ENCODE results near the gene PRKAG2.

Gene PRKAG2

DNA sequence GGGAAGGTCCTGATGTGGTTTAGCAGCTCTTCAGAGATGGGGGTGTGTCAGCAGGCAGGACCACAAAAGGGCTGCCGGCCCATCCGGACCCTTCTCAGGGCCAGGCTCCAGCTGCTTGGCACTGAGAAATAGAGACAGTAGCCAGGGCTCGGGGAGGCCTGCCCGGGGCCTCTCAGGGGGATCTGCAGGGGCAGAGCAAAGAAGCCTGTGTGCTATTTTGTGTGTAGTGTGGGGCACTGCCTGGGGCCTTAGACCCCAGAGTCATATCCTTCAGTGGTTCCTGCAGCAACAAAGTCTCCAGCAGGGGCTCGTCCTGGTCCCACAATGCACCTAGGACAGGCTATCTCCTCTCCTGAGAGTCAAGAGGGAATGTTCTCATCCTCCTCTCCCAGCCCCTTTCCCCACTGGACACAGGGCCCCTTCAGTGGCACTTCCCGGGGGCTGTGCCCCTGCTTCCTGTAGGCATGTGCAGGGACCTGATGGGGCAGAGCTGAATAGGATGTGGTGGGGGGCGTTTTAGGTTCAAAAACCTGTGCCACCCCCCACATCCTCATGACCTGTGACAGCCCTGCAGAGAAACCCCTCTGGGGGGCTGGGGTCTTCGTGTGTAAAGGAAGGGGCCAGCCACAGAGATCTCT is 197.7 kb downstream of the PRKAG2 start:
- no peak overlapping the region for H3K9ac ChIP-seq (ENCODE audit: low read length)
- H3K27me3 ChIP-seq (ENCODE audit: insufficient read depth, low read length) = peaks cover 4% of the 10 kb centered on the region; the same call in 1 of the 2 replicates
- H3K4me3 ChIP-seq (ENCODE audit: low read depth, low read length, poor library complexity, severe bottlenecking) = no peak overlapping the region
- H3K9me3 ChIP-seq (ENCODE audit: low read length) = no peaks in the 10 kb centered on the region
- no peaks in the 10 kb centered on the region for H3F3A ChIP-seq (ENCODE audit: insufficient read depth, low read length)
- no peaks in the 10 kb centered on the region for H3K9me2 ChIP-seq (ENCODE audit: low read depth, low read length)
- no peak overlapping the region for H2AFZ ChIP-seq (ENCODE audit: low read length)
- H3K36me3 ChIP-seq (ENCODE audit: insufficient read depth, low read length) = no peaks in the 10 kb centered on the region
- H3K79me2 ChIP-seq (ENCODE audit: insufficient read depth, low read length) = no peaks in the 10 kb centered on the region
- H3K27ac ChIP-seq (ENCODE audit: low read depth, low read length, poor library complexity, severe bottlenecking) = no peak overlapping the region
- no peak overlapping the region for H3K4me2 ChIP-seq (ENCODE audit: low read length)
- H3K4me1 ChIP-seq (ENCODE audit: insufficient read depth, low read length, severe bottlenecking) = no peaks in the 10 kb centered on the region
- H4K20me1 ChIP-seq (ENCODE audit: insufficient read depth, low read length) = no peaks in the 10 kb centered on the region
- no peak for TF ChIP-seq EZH2 (IDR thresholded peaks at IDR 0.05; ENCODE audit: borderline replicate concordance, low read length)
- TF ChIP-seq, protein P1, sequence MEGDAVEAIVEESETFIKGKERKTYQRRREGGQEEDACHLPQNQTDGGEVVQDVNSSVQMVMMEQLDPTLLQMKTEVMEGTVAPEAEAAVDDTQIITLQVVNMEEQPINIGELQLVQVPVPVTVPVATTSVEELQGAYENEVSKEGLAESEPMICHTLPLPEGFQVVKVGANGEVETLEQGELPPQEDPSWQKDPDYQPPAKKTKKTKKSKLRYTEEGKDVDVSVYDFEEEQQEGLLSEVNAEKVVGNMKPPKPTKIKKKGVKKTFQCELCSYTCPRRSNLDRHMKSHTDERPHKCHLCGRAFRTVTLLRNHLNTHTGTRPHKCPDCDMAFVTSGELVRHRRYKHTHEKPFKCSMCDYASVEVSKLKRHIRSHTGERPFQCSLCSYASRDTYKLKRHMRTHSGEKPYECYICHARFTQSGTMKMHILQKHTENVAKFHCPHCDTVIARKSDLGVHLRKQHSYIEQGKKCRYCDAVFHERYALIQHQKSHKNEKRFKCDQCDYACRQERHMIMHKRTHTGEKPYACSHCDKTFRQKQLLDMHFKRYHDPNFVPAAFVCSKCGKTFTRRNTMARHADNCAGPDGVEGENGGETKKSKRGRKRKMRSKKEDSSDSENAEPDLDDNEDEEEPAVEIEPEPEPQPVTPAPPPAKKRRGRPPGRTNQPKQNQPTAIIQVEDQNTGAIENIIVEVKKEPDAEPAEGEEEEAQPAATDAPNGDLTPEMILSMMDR (IDR thresholded peaks at IDR 0.05; ENCODE audit: low read length) = no peak

DNA sequence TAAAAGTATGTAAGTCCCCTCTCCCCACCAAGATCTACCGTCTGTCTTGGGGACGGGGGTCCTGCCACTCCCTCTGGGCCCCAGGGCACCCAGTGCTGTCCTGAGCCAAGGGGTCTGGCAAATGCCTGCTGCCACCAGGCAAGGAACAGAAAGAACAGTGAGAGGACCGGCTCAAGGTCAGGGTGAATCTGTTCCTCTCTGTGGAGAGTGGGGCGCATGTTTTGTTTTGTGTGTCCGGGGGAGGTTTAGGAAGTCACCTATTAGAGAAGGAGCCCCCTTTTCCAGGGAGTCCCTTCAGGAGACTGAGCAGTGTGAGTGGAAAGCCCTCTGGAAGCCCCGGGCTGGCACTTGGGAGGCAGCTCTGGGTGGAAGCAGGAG is 198.7 kb downstream of the PRKAG2 start:
- Histone ChIP-seq H3K9me3 (ENCODE audit: low read length) (no peaks in the 10 kb centered on the region), H3K4me1 (ENCODE audit: insufficient read depth, low read length, severe bottlenecking) (no peaks in the 10 kb centered on the region), H3K27ac (ENCODE audit: low read depth, low read length, poor library complexity, severe bottlenecking) (no peak overlapping the region), H3K4me2 (ENCODE audit: low read length) (no peak overlapping the region), H3K79me2 (ENCODE audit: insufficient read depth, low read length) (no peaks in the 10 kb centered on the region), H3K9me2 (ENCODE audit: low read depth, low read length) (no peaks in the 10 kb centered on the region), H3K27me3 (ENCODE audit: insufficient read depth, low read length) (peaks cover 4% of the 10 kb centered on the region; the same call in 1 of the 2 replicates), H3K4me3 (ENCODE audit: low read depth, low read length, poor library complexity, severe bottlenecking) (no peak overlapping the region), H3K9ac (ENCODE audit: low read length) (no peak overlapping the region), H3K36me3 (ENCODE audit: insufficient read depth, low read length) (no peaks in the 10 kb centered on the region), H4K20me1 (ENCODE audit: insufficient read depth, low read length) (no peaks in the 10 kb centered on the region), H2AFZ (ENCODE audit: low read length) (no peak overlapping the region), H3F3A (ENCODE audit: insufficient read depth, low read length) (no peaks in the 10 kb centered on the region)
- TF ChIP-seq, protein P1 (IDR thresholded peaks at IDR 0.05; ENCODE audit: low read length) = no peak
- no peak for TF ChIP-seq EZH2 (IDR thresholded peaks at IDR 0.05; ENCODE audit: borderline replicate concordance, low read length)

DNA sequence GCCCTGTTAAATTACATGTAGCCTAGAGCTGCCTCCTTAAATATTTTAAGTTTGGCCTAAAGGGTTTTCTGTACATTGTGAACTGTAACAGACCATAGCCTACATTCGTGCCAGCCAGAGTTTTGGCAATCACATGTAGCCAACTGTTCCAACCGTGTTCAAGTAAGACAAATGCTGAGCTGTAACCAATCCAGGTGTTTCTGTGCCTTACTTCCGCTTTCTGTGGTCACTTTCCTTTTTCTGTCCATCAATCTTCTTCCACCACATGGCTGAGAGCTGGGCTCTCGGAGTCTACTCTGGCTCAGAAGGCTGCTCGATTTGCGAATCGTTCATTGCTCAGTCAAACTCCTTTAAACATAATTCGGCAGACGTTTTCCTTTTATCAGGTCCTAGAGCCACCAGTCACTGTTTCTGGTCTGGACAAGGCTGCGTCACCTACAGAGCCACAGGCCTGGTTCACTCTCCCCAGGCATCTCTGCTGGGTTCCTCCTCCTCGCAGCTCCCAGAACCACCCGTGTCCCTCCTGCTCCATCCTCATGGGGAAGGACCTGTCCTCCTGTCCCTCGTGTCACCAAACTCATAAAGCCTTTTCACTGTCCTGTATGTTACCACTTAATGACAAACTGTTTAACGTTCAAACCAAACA is 199.2 kb downstream of the PRKAG2 start:
- Histone ChIP-seq H3K9ac (ENCODE audit: low read length) (no peak overlapping the region), H3K36me3 (ENCODE audit: insufficient read depth, low read length) (no peaks in the 10 kb centered on the region), H3K9me3 (ENCODE audit: low read length) (no peaks in the 10 kb centered on the region), H3K4me1 (ENCODE audit: insufficient read depth, low read length, severe bottlenecking) (no peaks in the 10 kb centered on the region), H2AFZ (ENCODE audit: low read length) (no peak overlapping the region), H4K20me1 (ENCODE audit: insufficient read depth, low read length) (no peaks in the 10 kb centered on the region), H3K4me3 (ENCODE audit: low read depth, low read length, poor library complexity, severe bottlenecking) (no peak overlapping the region), H3K27me3 (ENCODE audit: insufficient read depth, low read length) (peaks cover 4% of the 10 kb centered on the region; the same call in 1 of the 2 replicates), H3K27ac (ENCODE audit: low read depth, low read length, poor library complexity, severe bottlenecking) (no peak overlapping the region), H3K9me2 (ENCODE audit: low read depth, low read length) (no peaks in the 10 kb centered on the region), H3K79me2 (ENCODE audit: insufficient read depth, low read length) (no peaks in the 10 kb centered on the region), H3K4me2 (ENCODE audit: low read length) (no peak overlapping the region), H3F3A (ENCODE audit: insufficient read depth, low read length) (no peaks in the 10 kb centered on the region)
- no peak for TF ChIP-seq EZH2 (IDR thresholded peaks at IDR 0.05; ENCODE audit: borderline replicate concordance, low read length)
- TF ChIP-seq, protein P1 (IDR thresholded peaks at IDR 0.05; ENCODE audit: low read length) = no peak

All from OCI-LY1 (cell line).